Measurements from ENCODE around the gene PDCD1.
"Not testable (repeated sequence)": the region's sequence is repeated elsewhere in the genome, so short reads cannot be mapped to it uniquely, and the experiment has no call there.

The PDCD1 gene

DNA sequence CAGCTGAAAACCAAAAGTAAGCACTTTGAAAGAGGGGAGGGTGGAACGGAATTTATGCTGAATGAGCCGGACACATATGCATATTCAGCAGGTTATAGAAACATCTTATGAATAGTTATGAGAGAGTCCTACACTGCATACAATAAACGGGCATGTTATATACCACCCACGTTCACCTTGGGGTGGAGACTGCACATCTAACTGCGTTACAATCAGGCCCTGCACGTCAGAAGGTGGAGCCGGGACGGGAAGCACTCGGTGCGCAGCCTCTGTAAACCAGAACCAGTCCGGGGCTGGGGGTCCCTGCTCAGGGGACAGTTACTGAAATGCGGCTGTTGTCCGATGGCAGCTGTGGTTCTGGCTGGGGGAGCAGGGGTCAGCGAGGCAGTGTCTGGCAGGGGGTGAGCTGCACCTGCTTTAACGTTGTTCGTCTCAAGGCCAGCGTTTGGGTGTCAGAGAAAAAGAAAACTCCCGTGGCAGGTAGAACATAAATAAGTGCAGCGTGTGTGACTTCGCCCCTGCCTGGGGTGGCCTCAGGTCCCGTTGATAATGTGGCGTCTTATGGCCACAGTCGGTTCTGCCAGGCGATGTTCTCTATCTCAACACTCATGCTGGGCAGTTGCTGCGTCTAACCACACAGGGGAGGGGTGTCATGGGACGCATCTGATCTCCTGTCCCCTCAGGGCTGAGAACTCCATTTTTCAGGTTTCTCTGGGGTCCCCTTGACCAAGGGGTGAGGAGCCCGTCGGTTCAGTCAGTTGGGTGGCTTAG is 24.8 kb downstream of the PDCD1 start:
- DNase-seq (ENCODE audit: low read depth): not testable (repeated sequence)

GRCh38 chr2:241833101-241833663 is 25.5 kb downstream of the PDCD1 start:
- DNase-seq (ENCODE audit: low read depth): no peak

DNA sequence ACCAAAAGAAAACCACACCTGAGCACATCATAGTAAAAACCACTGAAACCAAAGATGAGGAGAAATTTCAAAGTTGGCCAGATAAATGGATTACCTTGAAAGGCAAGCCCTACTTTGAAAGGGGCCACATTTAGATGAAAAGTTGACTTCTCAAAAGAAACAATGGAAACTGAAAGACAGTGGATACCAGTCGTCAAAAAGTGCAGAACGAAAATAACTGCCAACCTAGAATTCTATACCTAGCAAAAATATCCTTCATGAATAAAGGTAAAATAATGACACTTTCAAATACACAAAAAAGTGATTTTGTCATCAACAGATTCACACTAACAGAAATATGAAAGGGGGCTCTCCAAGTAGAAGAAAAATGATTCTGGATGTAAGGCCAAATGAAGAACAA is 31.3 kb downstream of the PDCD1 start:
- no peak for DNase-seq (ENCODE audit: low read depth)

- not testable (repeated sequence) for DNase-seq (ENCODE audit: low read depth)
Observed at GRCh38 chr2:241823531-241824437, 34.9 kb downstream of the PDCD1 start.

- DNase-seq (ENCODE audit: low read depth): no peak
Observed at GRCh38 chr2:241822264-241822623, 36.5 kb downstream of the PDCD1 start.

- no peak for DNase-seq (ENCODE audit: low read depth)
Observed at GRCh38 chr2:241821460-241822263, 37.0 kb downstream of the PDCD1 start.

DNA sequence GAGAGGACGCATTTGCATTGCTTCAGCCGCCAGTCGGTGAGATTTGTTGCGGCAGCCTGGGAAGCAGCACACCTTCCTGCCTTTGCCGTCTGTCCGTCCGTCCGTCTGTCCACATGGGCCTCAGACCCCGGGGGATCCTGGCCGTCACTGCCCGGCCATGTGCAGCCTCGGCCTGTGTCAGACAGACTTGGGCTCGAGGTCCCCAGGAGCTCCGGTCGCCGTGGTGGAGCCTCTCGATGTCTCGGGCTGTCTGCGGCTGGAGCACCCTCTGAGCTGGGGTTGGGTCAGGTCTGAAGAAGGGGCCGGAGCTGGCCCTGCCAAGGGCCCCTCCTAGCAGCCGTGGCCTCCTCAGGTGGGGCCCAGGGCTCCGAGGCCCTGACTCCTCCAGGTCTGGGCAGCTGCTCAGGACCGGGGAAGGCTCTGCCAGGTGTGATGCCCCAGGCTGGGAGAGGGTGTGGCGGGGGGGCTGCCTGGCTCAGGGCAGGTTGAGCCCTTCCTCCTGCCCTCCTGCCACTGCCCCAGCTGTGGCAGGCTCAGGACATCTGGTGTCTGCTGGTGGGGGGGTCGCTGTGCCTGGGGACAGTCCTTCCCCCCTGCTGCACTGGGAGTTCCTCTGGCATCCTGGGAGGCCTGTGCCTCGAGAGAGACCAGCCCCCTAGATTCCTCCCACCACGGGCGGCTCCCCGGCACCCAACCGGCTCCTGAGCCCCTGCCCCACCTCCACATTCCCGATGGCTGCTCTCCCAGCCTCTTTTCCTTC is 37.9 kb downstream of the PDCD1 start:
- DNase-seq (ENCODE audit: low read depth): no peak

DNA sequence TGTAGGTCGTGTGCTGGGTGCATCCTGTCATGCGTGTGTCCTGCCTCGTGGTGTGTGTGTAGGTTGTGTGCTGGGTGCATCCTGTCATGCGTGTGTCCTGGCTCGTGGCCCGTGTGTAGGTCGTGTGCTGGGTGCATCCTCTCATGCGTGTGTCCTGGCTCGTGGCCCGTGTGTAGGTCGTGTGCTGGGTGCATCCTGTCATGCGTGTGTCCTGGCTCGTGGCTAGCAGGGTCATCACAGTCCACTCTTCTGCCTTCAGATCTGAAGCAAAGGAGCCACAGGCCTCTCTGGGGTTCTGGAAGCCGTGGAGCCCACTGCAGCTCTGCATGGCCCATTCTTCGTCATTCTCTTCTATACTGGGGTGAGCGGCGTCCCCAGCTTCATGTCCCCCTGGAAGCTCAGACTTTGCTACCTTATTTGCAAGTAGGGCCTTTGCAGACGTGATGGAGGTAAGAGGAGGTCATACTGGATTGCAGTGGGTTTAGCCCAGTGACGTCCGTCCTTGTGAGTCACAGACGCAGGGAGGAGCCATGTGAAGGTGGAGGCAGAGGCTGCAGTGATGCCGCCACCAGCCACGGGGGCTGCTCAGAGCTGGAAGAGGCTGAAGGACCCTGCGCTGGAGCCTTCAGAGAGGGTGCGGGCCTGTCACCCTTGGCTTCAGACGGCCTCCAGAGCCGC is 38.6 kb downstream of the PDCD1 start:
- not testable (repeated sequence) for DNase-seq (ENCODE audit: low read depth)

GRCh38 chr2:241818943-241819270 is 39.8 kb downstream of the PDCD1 start:
- no peak for DNase-seq (ENCODE audit: low read depth)

- DNase-seq (ENCODE audit: low read depth): no peak
Observed at GRCh38 chr2:241818229-241818942, 40.3 kb downstream of the PDCD1 start.

DNA sequence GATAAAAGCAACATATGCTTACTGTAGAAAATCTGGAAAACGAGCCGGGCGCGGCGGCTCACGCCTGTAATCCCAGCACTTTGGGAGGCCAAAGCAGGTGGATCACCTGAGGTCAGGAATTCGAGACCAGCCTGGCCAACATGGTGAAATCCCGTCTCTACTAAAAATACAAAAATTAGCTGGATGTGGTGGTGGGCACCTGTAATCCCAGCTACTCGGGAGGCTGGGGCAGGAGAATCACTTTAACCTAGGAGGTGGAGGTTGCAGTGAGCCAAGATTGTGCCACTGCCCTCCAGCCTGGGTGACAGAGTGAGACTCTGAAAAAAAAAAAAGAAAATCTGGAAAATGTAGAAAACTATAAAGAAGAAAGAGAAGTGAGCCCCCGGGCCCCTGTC is 40.9 kb downstream of the PDCD1 start:
- not testable (repeated sequence) for DNase-seq (ENCODE audit: low read depth)

DNA sequence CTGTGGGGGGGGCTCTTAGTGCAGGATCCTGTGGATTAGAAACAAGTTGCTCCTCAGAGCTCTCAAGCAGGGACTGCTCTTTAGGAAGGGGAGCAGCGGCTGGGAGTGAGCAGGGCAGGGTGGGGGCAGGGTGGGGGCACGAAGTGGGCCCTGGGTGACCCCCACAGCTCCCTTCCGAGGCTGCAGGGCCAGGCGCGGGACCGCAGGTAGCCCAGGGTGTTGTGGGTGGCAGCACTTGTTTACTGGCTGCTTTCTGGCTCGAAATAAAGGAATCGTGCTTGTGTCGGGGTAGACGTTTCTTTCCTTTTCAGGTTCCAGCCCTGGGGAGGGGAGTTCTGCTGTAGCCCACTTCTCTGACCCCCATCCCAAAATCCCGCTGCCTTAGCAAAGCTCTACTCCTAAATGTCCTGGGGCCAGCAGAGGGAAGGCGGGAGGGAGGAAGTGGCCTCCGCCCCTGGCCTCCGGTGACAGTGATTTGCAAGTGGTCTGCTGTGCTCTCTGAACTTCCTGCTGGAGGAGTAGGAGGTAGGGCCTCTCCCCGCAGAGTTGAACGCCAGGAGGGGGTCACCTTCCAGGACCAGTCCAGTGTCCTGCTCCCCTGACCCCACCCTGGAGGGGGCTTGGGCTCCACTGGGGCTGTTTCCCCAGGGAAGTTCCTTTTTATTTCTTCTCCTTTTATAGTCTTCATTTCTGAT is 41.4 kb downstream of the PDCD1 start:
- no peak for DNase-seq (ENCODE audit: low read depth)

DNA sequence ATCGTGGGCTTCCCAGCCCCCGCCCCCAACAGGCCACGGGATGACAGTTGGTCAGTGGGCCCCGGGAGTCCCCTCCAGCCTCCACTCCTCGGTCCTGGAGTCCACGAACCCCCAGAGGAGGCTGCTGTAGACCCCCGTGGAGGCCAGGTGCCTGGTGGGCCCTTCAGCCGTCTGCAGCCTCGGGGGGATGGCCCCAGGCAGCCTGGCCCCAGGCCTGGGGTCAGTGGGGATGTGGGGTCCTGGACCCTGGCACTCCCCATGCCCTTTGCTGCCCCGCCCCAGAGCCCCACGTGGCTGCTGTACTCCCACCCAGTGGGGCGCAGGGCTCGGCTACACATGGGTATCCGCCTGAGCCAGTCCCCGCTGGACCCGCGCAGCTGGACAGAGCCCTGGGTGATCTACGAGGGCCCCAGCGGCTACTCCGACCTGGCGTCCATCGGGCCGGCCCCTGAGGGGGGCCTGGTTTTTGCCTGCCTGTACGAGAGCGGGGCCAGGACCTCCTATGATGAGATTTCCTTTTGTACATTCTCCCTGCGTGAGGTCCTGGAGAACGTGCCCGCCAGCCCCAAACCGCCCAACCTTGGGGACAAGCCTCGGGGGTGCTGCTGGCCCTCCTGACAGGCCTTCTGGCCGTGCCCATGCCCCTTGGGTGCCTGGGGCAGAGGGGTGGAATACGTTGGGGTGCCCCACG is 42.1 kb downstream of the PDCD1 start:
- DNase-seq (ENCODE audit: low read depth): no peak

DNA sequence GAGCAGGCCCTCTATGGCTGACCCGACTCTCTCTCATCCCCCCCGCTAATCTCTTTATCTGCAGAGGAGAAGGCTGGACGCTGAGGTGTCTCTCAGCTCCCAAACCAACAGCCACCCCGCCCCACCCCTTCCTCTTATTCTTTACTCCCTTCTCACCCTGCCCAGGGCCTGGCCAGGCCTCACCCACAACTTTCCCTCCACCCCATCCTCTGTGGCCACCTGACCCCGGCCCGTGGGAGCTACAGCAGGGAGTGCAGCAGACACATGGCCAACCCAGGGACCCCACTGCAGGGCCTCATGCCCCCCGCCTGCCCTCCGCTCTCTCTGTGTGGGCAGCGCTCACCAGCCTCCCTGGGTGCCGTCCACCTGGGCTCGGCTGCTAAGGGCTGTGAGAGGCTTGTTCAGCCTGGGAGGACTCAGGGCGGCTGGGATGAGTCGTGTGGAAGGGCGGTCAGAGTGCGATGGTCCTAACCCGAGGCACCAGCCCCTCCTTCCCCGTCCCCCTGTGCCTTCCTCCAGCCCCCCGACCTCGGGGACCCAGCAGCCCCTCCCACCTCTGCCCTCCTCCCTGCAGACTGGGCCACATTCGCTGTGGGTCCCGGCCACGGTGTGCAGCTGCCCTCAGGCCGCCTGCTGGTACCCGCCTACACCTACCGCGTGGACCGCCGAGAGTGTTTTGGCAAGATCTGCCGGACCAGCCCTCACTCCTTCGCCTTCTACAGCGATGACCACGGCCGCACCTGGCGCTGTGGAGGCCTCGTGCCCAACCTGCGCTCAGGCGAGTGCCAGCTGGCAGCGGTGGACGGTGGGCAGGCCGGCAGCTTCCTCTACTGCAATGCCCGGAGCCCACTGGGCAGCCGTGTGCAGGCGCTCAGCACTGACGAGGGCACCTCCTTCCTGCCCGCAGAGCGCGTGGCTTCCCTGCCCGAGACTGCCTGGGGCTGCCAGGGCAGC is 42.9 kb downstream of the PDCD1 start:
- DNase-seq (ENCODE audit: low read depth): no peak

DNA sequence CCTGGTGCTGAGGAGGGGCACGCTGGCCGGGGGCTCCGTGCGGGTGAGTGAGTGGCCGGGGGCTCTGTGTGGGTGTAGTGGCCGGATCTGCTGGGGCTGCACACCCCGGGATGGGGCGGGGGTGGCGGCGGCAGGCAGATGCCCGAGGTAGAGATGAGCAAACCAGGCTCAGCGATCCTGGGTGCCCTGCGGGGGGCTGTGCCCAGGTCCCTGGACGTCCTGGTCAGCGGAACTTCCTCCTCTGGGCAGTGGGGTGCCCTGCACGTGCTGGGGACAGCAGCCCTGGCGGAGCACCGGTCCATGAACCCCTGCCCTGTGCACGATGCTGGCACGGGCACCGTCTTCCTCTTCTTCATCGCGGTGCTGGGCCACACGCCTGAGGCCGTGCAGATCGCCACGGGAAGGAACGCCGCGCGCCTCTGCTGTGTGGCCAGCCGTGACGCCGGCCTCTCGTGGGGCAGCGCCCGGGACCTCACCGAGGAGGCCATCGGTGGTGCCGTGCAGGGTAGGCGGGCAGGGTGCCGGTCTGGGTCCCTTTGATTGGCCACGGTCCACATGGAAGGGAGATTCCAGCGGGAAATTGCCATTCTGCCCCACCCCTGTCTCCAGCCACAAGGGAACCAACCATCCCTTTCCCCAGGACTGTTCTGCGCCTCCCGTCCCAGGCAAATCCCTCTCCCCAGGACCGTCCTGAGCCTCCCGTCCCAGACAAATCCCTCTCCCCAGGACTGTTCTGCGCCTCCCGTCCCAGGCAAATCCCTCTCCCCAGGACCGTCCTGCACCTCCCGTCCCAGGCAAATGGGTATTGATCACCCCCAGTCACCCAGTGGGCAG is 43.8 kb downstream of the PDCD1 start:
- DNase-seq (ENCODE audit: low read depth): no peak

DNA sequence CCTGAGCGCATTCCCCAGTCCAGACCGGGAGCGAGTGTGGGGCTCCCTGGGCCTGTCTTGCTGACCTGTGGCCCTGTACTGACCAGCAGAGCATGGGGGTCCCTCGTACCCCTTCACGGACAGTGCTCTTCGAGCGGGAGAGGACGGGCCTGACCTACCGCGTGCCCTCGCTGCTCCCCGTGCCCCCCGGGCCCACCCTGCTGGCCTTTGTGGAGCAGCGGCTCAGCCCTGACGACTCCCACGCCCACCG is 44.4 kb downstream of the PDCD1 start:
- DNase-seq (ENCODE audit: low read depth): no peak

Data from activated T-cell treated with anti-CD3 and anti-CD28 coated beads for 24 hours (primary cell).